HG03095 (cell line): ENCODE results near the gene ABCC4.
A peak's percentile ranks its signal among the peaks of the same experiment; 100 is the strongest.

Experiments used
- ATAC-seq: cut with Tn5 transposase; IDR thresholded peaks from one replicate; pipeline ENCODE4 v1.9.1; 2021; ENCODE audit warnings: moderate library complexity; ENCODE audit not compliant: unreplicated experiment

The ABCC4 gene

DNA sequence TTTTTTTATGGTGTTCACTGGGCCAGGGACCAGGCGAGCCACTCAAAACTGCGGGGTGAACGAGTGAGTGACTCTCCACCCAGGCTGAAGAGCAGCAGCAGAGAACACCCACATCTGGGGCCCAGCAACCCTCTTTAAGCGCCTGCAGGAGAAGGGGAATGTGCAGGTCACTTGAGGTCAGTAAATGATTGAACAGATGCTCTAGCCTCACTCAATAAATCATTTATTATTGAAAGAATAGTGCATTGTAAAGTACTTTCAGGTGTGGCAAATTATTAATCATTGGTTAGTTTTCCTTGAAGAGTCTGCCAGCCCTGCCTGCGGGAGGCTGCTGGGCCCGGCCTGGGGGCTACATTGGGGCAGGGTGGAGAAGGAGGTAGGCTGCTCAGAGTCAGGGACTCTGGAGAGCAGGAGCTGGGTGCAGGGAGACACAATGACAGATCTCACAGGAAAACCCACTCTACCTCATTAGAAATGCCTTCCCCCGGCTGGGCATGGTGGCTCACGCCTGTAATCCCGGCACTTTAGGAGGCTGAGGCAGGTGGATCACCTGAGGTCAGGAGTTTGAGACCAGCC is 42.5 kb downstream of the ABCC4 start:
- peak; percentile 32 for ATAC-seq

DNA sequence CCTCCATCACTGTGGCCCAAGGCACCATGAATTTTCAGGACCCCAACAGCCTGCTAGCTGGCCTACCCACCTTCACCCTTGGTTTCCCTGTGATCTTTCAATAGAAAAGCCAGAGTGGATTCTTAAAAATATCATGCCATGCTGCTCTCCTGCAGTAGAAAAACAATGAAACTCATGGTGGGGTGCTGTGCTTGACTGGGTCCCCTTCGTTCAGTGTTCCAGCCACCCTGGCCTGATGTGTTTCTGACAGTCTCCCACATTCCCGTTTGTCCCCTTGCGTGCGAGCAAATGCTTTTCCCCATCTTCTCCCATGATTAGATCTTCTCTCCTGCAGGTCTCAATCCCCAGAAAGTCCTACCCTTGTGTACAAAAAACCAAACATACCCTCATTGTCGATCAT is 43.2 kb downstream of the ABCC4 start:
- no peak for ATAC-seq

DNA sequence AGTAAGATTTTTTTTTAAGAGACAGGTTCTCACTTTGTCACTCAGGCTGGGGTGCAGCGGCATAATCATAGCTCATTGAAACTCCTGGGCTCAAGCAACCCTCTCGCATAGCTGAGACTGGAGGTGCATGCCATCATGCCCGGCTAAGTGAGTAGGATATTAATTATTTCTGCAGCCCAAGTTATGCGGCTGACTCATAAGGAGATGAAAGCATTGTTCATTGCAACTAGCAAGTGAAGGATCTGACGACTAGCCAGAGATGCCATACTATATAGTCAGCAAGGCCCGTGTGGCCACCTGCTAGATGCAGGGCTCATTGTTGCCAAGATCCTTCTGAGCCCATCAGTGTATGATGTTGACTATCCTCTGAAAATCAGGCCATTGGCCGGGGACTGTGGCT is 45.2 kb downstream of the ABCC4 start:
- ATAC-seq: no peak

DNA sequence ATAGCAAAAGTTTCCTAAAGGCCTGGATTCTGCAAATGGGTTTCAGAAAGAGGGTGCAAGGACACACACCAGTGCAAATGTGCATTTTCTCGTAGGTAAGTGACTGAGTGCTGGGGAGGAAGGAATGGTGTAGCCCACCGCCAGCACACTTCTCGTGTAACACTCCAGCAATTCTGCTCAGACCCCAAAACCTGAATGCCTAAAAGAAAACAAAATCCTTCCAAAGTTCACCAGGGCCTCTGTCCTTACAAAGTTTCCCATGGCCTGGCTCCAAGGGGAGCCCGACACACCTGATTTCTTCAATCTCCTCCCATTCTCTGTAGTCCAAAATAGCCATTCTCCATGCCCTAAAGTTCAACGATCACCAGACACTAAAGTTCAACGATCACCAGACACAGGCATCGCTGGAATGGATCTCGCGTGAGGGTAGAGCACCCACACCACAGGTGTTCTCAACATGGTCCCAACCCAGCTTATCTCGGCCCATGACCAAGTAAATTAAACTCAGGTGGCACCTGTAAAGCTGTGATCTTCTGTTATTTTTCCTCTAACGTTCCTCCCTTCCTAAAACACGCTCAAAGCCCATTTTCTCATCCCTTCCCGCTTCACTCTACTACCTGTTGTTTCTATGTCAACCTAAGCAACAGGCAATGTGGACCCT is 46.0 kb downstream of the ABCC4 start:
- ATAC-seq: no peak

DNA sequence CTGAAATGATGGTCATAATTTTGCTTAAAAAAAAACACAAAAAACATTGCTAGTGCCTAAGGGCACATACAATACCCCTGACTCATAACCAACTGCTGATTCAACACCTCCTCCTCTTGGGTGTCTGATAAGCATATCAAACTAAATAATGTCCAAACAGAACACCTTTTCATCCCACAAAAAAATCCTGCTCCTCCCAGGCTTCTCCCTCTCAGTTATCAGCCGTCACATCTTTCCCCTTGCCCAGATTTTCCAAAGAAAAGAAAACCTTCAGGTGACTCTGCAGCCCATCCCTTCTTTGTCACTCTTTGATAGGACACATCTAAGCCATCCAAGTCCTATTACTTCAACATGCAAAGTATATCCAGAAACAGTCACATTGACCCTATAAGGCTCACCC is 46.9 kb downstream of the ABCC4 start:
- ATAC-seq: no peak

DNA sequence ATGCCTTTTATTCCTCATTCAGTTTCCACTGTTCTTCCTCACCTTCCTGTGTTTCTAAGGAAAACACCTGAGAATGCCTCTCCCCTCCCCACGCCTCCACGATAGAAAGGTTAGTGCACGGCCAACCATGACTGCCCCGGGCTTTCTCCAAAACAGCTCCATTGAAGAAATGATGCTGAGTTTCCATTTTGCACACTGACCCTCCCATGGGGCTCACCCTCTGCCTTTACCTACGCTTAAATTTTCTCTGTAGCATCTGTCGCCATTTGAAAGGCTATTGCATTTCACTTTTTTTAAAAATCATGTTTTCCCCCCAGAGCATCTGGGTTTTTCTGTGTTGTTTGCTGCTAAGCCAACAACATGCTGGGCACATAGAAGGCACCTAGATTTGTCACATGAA is 48.2 kb downstream of the ABCC4 start:
- ATAC-seq: no peak

DNA sequence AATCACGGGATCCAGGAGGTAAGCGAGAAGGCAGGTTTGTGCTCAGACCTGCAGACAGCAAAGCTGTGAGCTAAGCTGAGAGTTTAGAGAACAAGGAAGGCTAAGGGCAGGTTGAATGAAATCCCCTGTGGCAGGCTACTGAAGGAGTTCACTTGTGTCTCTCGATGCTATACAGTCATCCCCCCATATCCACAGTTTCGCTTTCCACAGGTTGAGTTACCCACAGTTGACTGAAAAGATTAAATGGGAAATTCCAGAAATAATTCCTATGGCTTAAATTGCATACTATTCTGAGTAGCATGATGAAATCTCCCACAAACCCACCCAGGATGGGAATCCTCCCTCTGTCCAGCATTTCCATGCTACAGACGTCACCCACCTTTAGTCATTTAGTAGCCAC is 49.6 kb downstream of the ABCC4 start:
- peak; percentile 38 for ATAC-seq

DNA sequence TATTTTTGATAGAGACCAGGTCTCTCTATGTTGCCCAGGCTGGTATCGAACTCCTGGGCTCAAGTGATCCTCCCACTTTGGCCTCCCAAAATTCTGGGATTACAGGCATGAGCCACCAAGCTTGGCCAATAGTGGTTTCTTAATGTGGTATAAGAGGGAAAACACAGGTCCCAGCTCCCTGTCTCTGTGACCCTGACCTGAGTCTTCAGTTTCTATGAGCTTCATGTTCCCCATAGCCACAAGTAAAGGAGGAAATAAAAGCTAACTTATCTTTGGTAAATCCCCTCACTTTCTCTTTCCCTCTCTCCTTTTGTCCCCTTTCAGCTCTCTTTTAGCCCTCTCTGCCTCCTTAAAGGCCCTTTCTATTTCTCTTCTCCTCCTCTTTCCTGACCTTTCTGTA is 50.3 kb downstream of the ABCC4 start:
- peak; percentile 54 for ATAC-seq

DNA sequence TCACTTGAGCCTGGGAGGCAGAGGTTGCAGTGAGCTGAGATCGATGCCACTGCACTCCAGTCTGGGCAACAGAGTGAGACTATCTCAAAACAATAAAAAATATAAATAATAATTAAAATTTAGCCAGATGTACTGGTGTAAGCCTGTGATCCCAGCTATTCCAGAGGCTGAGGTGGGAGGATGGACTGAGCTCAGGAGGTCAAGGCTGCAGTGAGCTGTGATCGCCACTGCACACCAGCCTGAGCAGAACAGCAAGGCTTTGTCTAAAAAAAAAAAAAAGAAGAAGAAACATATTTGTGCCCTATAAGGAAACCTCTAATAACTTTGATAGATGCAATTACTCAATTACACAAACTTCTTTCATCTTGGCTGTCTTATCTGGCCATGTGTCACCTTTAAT is 52.3 kb downstream of the ABCC4 start:
- ATAC-seq: no peak

DNA sequence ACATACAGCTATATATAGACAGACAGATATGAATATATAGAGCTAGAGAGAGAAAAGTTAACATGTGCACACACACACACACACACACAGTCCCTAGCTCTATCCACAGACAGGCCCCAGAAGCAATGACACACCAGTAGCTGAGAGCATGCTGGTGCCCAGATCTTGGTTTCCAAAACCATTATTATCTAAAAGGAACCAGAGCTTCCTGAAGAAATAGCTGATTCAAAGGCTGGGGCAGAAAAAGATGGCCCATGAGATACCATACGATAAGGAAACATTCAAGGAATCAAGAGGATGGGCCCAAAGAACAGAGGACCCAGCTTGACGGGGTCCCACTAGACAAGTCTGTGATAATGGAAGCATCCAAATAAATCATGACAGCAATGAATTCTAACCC is 53.4 kb downstream of the ABCC4 start:
- no peak for ATAC-seq

DNA sequence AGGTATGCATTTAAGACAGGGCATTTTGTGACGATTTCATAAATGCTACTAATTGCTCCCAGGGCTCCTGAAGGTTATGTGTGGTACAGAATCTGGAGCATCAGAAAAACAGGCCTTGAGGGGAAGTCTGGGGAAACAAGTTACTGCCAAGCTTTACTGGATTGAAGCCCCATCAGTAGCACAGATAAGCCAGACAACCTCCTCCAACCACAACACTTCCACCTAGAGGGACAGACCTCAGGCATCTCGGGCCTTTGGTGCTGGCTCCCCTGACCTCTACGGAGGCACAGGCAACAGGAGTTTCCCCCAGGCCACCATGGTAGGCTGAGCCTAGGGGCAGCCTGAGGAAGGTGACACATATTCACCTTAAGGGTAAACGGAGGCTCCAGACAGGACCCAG is 54.1 kb downstream of the ABCC4 start:
- ATAC-seq: no peak

DNA sequence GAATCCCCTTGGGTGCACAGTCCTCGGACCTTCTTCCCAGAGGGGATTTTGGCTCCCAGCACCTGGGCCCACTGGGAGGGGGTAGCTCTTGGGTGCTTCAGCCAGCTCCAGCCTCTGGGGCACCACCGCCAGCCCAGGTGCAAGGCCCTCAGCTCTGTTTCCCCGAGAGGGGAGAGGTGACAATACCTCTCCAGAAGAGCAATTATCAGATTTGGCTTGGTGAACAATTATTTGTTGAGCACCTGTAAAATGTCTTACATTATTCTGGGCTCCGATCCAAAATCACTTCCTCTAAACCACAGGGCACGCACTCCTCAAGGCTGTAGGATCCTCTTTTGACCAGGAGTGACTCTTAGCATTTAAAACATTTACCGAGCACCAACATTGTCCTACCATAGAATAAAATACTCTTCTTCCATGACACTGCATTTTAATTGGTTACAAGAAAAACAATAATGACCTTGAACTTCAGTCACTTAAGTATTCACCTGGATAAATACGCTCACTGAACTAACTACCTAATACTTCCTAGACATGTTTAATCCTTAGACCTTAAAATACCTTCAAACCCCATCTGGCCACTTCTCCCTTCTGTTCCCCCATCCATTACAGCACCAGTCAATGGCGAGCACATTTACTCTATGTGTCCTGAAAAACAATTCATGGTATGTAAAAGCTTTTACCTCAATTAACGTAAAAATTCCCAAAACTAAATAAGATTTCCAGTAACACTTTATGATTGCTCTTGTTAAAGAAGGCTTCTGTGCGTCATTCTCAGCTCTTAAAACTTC is 54.8 kb downstream of the ABCC4 start:
- ATAC-seq: no peak

DNA sequence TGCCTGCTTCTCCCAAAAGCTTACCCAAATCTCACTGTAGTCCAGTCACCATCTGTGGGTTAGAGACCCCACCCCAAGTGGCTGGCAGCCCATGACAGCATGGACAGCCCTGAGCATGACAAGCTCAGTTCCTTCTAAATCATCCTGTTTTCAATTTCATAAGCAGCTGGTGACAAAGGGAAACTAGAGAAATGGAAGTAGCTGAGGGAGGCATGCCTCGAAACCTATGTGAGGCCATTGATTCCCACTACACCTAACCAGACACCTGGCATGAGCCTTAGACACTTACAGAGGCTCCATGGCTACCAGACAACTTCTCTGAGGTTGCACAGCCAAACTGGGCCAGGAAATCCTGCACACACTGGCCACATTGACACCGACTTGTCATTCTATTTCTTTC is 56.2 kb downstream of the ABCC4 start:
- ATAC-seq: peak; percentile 67

DNA sequence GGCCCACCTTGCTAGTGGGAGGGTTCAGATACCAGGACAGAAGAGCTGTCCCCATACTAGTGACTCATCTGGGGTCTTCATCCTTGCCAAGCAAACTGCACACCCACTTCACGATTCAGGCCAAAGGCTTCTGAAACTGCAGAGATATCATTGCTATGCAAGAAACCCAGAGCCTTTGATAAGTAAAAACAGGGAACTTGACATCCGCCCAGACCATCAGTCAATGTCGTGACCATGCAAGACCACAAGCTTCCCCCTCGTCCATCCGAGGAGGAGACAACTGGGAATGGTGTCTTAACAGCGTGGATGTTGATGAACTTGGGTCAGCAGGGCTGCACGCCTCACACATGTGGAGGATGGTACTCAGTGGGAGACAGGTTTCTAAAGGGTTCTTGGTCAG is 58.0 kb downstream of the ABCC4 start:
- ATAC-seq: no peak

DNA sequence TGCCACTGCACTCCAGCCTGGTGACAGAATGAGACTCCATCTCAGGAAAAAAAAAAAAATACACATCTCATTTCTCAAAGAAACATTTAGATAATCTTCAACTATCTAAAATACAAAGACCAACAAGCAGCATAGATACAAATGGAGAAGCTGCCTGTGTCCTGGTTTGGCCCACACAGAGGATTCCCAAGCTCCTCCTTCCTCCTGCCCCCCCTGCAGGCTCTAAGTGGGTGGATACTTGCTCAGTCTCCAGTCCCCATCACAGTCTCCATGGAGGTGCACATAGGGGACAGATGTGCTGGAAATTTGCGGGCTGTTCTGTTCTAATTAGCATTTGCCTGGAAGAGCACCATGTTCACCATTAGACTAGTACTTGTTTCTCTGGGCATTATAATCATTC is 59.9 kb downstream of the ABCC4 start:
- no peak for ATAC-seq

DNA sequence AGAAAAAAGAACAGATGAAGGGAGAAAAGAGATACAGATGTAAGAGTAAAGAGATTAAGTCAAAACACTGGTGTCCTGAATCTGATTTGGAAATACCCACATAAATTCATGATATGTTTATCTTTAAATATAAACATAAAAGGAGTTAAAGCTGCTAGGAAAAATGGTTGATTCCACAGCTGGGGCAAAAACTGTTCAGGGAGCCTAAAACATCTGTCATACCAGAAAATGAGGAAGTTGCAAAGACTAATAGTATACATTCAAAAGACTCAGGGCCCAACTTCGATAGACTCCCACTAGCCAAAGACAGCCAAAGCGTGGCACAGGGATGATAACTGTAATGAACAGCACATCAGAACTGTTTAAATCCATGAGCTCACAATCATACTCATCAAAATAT is 62.0 kb downstream of the ABCC4 start:
- peak; percentile 57 for ATAC-seq

DNA sequence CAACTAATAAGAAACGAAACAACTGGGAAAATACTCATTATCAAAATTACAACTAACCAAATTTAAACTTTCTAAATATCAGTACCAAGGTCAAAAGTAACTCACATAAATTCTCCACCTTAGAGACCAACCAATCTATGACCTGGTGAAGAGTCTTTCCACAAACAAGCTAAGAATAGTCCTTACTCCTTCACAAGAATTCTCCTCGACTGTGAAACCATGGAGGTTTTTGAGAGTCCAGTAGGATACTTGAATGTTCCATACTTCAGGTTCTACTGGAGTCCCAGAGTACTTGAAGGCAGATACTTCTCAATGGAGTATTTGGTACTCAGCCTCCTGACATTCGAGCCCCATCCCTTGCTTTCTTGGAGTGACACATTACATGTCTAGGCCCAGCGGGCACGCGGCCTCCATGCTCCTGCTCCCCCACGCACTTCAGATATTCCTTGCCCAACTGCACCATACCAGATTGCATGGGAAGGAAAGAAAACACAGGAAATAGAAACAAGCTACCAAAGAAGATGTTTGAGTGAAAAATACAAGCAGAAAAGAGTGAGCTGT is 63.9 kb downstream of the ABCC4 start:
- ATAC-seq: no peak

DNA sequence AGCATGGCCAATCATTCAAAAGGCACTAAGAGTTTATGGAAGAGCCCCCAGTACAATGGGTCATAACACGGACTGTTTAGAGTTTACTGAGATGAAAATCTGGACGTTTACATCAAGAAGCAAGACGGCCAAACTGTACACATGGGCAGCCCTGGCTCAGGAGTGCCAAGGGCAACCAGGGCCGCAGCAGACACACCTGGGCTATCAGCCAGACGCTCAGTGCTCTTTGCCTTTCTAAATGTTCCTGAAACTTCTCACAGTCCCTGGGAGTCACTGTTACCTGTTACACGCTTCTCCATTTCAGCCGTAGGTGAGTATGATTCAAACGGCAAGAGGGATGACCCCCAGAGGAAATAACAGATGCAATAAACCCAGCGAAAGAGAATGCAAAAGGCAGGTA is 64.5 kb downstream of the ABCC4 start:
- no peak for ATAC-seq

DNA sequence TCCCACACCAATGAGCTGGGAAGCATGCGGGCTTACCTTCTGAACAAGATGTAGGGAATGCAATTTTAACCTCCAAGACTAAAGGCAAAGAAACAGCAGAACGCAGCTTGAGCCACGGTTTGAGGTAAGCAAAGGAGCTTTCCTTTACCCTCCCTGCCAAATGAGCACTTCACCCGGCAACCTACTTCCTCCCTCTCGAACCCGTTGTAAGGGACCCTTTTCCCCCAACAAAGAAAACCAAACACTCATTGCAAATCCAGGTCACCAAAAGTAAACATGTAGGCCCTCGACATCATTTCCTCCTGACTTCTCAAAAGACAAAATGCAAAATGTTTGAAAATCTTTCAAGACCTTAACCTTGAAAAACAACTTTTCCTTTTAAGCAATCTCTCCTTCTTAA is 65.3 kb downstream of the ABCC4 start:
- no peak for ATAC-seq

DNA sequence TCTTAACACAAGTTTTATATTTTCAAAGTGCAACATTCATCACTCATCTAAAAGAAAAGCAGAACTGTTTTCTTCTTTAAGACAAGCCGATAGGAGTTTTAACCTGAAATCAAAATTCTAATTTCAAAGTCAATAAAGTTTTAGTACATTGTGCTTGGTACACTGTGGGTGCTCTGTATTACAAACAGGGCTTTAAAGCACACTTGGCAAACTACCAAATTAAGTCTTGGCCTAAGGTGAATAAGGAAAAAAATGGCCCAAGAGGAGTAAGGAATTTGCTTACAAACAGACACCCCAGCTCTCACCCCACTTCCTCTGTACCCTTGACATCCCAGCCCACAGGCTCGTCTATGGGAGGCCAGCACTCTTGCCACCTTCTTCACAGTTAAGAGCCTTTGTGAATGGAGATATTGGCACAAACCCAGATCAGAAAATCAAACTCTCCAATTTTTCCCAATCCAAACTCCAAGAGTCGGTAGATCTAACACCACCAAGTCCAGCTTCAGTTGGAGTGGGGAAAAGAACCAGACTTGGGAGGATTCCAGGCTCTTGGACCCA is 66.0 kb downstream of the ABCC4 start:
- ATAC-seq: no peak

DNA sequence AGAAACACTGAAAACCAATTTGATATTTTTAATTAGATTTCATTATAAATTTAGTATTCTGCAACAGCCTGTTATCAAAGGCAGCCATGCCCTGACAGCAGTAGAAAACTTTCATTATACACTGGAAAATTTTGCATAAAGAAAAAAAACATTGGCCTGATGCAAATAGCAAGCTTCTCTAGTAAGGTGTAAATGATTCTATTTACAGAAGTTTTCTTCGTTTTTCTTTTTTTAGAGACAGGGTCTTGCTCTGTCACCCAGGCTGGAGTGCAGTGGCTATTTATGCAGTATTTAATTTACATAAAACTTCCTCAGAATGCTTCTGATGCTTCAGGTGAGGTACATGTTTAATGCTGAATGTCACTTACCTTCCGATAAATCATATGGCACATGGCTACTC is 67.0 kb downstream of the ABCC4 start:
- ATAC-seq: peak; percentile 82
